ENCODE measurements around the gene SERPINB8. TPM values are rescaled to one million over a fixed set of nuclear protein-coding genes. Genes with fewer than 3 reads are reported as not detected.

The SERPINB8 gene
- total RNA-seq, 1 experiment from 2014 or later, result 0.98 TPM

DNA sequence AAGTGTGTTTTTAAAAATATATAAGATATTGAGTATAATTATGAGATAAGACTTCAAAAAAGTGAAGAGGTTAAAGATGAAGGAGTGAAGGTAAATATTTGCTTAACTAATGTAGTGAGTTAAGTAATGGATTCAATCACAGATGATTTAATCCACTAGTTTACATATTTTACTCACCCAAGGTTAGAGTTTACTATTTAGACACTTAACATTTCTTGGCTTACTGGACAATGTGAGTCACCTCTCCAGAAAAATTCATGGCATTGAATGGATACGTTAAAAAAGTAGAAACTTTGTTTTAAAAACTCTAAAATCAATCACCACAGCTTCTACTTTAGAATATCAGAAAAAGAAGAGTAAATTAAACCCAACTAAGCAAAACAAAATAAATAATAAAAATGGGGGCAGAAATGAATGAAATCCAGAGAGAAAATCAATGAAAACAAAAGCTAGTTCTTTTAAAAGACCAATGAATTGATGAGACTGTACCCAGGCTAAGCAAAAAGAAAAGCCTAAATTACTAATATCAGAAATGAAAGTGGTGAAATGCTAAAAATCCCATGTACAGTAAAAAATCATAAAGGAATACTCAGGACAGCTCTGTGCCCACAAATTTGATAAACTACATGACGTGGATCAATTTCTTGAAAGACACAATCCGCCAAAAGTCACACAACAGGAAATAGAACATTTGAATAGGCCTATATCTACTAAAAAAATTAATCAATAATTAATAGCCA, 22.7 kb upstream of the SERPINB8 start:
- intact Hi-C loops (cut with micrococcal nuclease; ENCODE audit: unreplicated experiment), result no loop called here
- H3K36me3 ChIP-seq (ENCODE audit: control insufficient read depth, insufficient read depth, low read length), result no peaks in the 10 kb centered on the region
- H3K27me3 Mint-ChIP-seq (ENCODE audit: insufficient read depth, unreplicated experiment), result peaks cover 16% of the 10 kb centered on the region
- no peaks in the 10 kb centered on the region for H3K4me1 ChIP-seq
- H3K27ac Mint-ChIP-seq (ENCODE audit: unreplicated experiment), result no peak overlapping the region
- H3K27me3 ChIP-seq (replicated peaks; ENCODE audit: control insufficient read depth, insufficient read depth, low read length), result no peaks in the 10 kb centered on the region
- H3K4me3 ChIP-seq (ENCODE audit: low read depth, low read length), result no peak overlapping the region
- no peak overlapping the region for H3K4me3 Mint-ChIP-seq (ENCODE audit: unreplicated experiment)
- TF ChIP-seq, protein P1, sequence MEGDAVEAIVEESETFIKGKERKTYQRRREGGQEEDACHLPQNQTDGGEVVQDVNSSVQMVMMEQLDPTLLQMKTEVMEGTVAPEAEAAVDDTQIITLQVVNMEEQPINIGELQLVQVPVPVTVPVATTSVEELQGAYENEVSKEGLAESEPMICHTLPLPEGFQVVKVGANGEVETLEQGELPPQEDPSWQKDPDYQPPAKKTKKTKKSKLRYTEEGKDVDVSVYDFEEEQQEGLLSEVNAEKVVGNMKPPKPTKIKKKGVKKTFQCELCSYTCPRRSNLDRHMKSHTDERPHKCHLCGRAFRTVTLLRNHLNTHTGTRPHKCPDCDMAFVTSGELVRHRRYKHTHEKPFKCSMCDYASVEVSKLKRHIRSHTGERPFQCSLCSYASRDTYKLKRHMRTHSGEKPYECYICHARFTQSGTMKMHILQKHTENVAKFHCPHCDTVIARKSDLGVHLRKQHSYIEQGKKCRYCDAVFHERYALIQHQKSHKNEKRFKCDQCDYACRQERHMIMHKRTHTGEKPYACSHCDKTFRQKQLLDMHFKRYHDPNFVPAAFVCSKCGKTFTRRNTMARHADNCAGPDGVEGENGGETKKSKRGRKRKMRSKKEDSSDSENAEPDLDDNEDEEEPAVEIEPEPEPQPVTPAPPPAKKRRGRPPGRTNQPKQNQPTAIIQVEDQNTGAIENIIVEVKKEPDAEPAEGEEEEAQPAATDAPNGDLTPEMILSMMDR (IDR thresholded peaks at IDR 0.05; ENCODE audit: insufficient read depth in 1 of 2, low read depth in 1 of 2, low read length in 1 of 2, severe bottlenecking in 1 of 2, unreplicated experiment in 1 of 2), result no peak
- ChIA-PET POLR2A (no interaction called here), CTCF (no interaction called here)
- no peaks in the 10 kb centered on the region for H3K4me1 Mint-ChIP-seq (ENCODE audit: low read depth, unreplicated experiment)
- no TSS peak for BruUV-seq (replicated peaks)
- DNase-seq, result no peak
- H3K9me3 Mint-ChIP-seq (ENCODE audit: unreplicated experiment), result no peaks in the 10 kb centered on the region
- H3K36me3 Mint-ChIP-seq (ENCODE audit: insufficient read depth, unreplicated experiment), result no peaks in the 10 kb centered on the region
- H3K9me3 ChIP-seq, result no peaks in the 10 kb centered on the region

- H3K9me3 ChIP-seq, result no peaks in the 10 kb centered on the region
- TF ChIP-seq, protein P1 (IDR thresholded peaks at IDR 0.05; ENCODE audit: insufficient read depth in 1 of 2, low read depth in 1 of 2, low read length in 1 of 2, severe bottlenecking in 1 of 2, unreplicated experiment in 1 of 2), result peak in 1 of 2 experiments; percentile 18
- H3K27me3 ChIP-seq (replicated peaks; ENCODE audit: control insufficient read depth, insufficient read depth, low read length), result no peaks in the 10 kb centered on the region
- Mint-ChIP-seq H3K9me3 (ENCODE audit: unreplicated experiment) (no peaks in the 10 kb centered on the region), H3K4me3 (ENCODE audit: unreplicated experiment) (no peak within 1 kb of the TSS), H3K4me1 (ENCODE audit: low read depth, unreplicated experiment) (no peaks in the 10 kb centered on the region), H3K27ac (ENCODE audit: unreplicated experiment) (no peak within 1 kb of the TSS), H3K27me3 (ENCODE audit: insufficient read depth, unreplicated experiment) (peaks cover 3% of the 10 kb centered on the region), H3K36me3 (ENCODE audit: insufficient read depth, unreplicated experiment) (no peaks in the 10 kb centered on the region)
- ChIA-PET CTCF (no interaction called here), POLR2A (no interaction called here)
- H3K4me3 ChIP-seq (ENCODE audit: low read depth, low read length), result no peak within 1 kb of the TSS
- intact Hi-C loops (cut with micrococcal nuclease; ENCODE audit: unreplicated experiment), result no loop called here
- no peaks in the 10 kb centered on the region for H3K36me3 ChIP-seq (ENCODE audit: control insufficient read depth, insufficient read depth, low read length)
- no peaks in the 10 kb centered on the region for H3K4me1 ChIP-seq
- DNase-seq, result peak; percentile 41 to 43
- BruUV-seq (replicated peaks), result no TSS peak
Measured at GRCh38 chr18:63949068-63949737, 20.7 kb upstream of the SERPINB8 start, which contains the start of gene HMSD. Gene HMSD, plus strand, starts transcription at chr18:63949301. Its CDS starts 4,155 bp downstream, at chr18:63953456.

DNA sequence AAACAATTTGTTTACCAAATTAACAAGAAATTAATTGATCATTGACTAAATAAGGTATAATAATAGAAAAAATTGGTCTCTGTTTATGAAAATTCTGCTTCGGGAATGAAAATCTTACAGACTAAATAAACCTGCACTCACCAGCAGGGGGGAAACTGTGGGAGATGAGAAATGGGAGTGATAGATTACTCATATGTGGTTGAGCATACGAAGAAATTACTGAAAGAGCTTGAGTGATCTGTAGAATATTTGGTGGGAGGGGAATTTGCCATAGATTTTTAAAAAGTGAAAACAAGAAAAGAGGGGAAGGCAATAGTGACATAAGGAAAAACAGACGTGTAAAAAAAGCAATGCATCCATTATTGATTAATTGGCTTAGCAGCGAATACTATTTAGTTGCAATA, 18.6 kb upstream of the SERPINB8 start:
- Mint-ChIP-seq H3K4me3 (ENCODE audit: unreplicated experiment) (no peak overlapping the region), H3K27ac (ENCODE audit: unreplicated experiment) (no peak overlapping the region), H3K9me3 (ENCODE audit: unreplicated experiment) (no peaks in the 10 kb centered on the region), H3K27me3 (ENCODE audit: insufficient read depth, unreplicated experiment) (peaks cover 3% of the 10 kb centered on the region), H3K4me1 (ENCODE audit: low read depth, unreplicated experiment) (no peaks in the 10 kb centered on the region), H3K36me3 (ENCODE audit: insufficient read depth, unreplicated experiment) (no peaks in the 10 kb centered on the region)
- Histone ChIP-seq H3K36me3 (ENCODE audit: control insufficient read depth, insufficient read depth, low read length) (no peaks in the 10 kb centered on the region), H3K27me3 (replicated peaks; ENCODE audit: control insufficient read depth, insufficient read depth, low read length) (no peaks in the 10 kb centered on the region), H3K9me3 (no peaks in the 10 kb centered on the region), H3K4me1 (no peaks in the 10 kb centered on the region), H3K4me3 (ENCODE audit: low read depth, low read length) (no peak overlapping the region)
- no peak for DNase-seq
- TF ChIP-seq, protein P1 (IDR thresholded peaks at IDR 0.05; ENCODE audit: insufficient read depth in 1 of 2, low read depth in 1 of 2, low read length in 1 of 2, severe bottlenecking in 1 of 2, unreplicated experiment in 1 of 2), result no peak
- BruUV-seq (replicated peaks), result no TSS peak
- CTCF ChIA-PET, result no interaction called here
- POLR2A ChIA-PET, result no interaction called here
- intact Hi-C loops (cut with micrococcal nuclease; ENCODE audit: unreplicated experiment), result no loop called here

Data from Caco-2 (cell line).